HepG2 (cell line): ENCODE results near the gene SGK1. TPM values are rescaled to one million over a fixed set of nuclear protein-coding genes. Genes with fewer than 3 reads are reported as not detected.

ENCODE experiments used
- ARHGAP35 ChIP-seq: sonication (generic); formaldehyde crosslinking; IDR thresholded peaks from 2 replicates; pipeline ENCODE4 v1.9.0; 2022; ENCODE audit warnings: mild to moderate bottlenecking, inconsistent platforms, moderate library complexity, missing genetic modification reagents, borderline replicate concordance
- ESRRA ChIP-seq: sonication (generic); formaldehyde crosslinking; IDR thresholded peaks from 2 replicates; pipeline ENCODE4 v1.5.1; 2020; ENCODE audit warnings: mild to moderate bottlenecking, low read depth, missing genetic modification reagents
- FOXK1 ChIP-seq: sonication (generic); formaldehyde crosslinking; IDR thresholded peaks from 2 replicates; pipeline ENCODE4 v1.4.0; 2020; ENCODE audit warnings: low read depth, missing genetic modification reagents, borderline replicate concordance
- GATAD2A ChIP-seq: IDR thresholded peaks from 2 replicates; pipeline ENCODE4 v1.6.1; 2016
- IRF2 ChIP-seq: IDR thresholded peaks from 2 replicates; pipeline ENCODE4 v1.6.1; 2018; ENCODE audit warnings: missing genetic modification reagents, missing compliant biosample characterization
- ISX ChIP-seq: sonication (generic); formaldehyde crosslinking; conservative IDR thresholded peaks from 2 replicates; pipeline ENCODE4 v1.5.0; 2020; ENCODE audit warnings: missing genetic modification reagents
- MEIS2 ChIP-seq: sonication (generic); formaldehyde crosslinking; IDR thresholded peaks from 2 replicates; pipeline ENCODE4 v1.9.0; 2021; ENCODE audit warnings: mild to moderate bottlenecking, missing genetic modification reagents
- NFE2L2 ChIP-seq: fragments of 150-350 bp; IDR thresholded peaks from 2 replicates; pipeline ENCODE4 v1.6.1; 2014; ENCODE audit warnings: low read length
- NFRKB ChIP-seq: fragments of 450-650 bp; IDR thresholded peaks from 2 replicates; pipeline ENCODE4 v1.6.1; 2017
- RAD21 ChIP-seq: fragments of 450-650 bp; formaldehyde crosslinking; IDR thresholded peaks from 2 replicates; pipeline ENCODE4 v1.5.0; 2020; ENCODE audit warnings: mild to moderate bottlenecking
- RBM39 ChIP-seq: fragments of 200-400 bp; formaldehyde crosslinking; IDR thresholded peaks from one replicate; pipeline ENCODE4 v1.6.1; 2018; ENCODE audit warnings: antibody characterized with exemption, mild to moderate bottlenecking, low read depth, low read length; ENCODE audit not compliant: poor library complexity, severe bottlenecking
- RELA ChIP-seq: sonication (generic); formaldehyde crosslinking; IDR thresholded peaks from 2 replicates; pipeline ENCODE4 v1.4.0; 2020; ENCODE audit warnings: missing genetic modification reagents
- SOX6 ChIP-seq, 2 experiments: fragments of 450-650 bp in 1 of 2; sonication (generic) in 1 of 2; formaldehyde crosslinking in 1 of 2; IDR thresholded peaks; 2 replicates each; pipeline versions ENCODE4 v1.4.0 to v1.6.1; 2017 to 2020; ENCODE audit warnings: antibody characterized with exemption in 1 of 2, mild to moderate bottlenecking in 1 of 2, missing genetic modification reagents in 1 of 2
- STAT6 ChIP-seq: sonication (generic); formaldehyde crosslinking; IDR thresholded peaks from 2 replicates; pipeline ENCODE4 v1.4.0; 2020; ENCODE audit warnings: missing genetic modification reagents, mild to moderate bottlenecking, borderline replicate concordance
- TCF7 ChIP-seq: sonication (generic); IDR thresholded peaks from 2 replicates; pipeline ENCODE4 v1.6.1; 2016; ENCODE audit warnings: antibody characterized with exemption, low read depth
- ZNF143 ChIP-seq: sonication (generic); formaldehyde crosslinking; IDR thresholded peaks from 2 replicates; pipeline ENCODE4 v1.4.0; 2020; ENCODE audit warnings: missing genetic modification reagents
- ZNF225 ChIP-seq: sonication (generic); formaldehyde crosslinking; IDR thresholded peaks from 2 replicates; pipeline ENCODE4 v1.4.0; 2020; ENCODE audit warnings: mild to moderate bottlenecking, missing genetic modification reagents
- ZNF337 ChIP-seq: sonication (generic); formaldehyde crosslinking; IDR thresholded peaks from 2 replicates; pipeline ENCODE4 v1.5.1; 2020; ENCODE audit warnings: missing genetic modification reagents, low read depth, mild to moderate bottlenecking, borderline replicate concordance
- ZNF367 ChIP-seq: sonication (generic); formaldehyde crosslinking; IDR thresholded peaks from 2 replicates; pipeline ENCODE4 v1.4.0; 2020; ENCODE audit warnings: missing genetic modification reagents, borderline replicate concordance
- ZNF460 ChIP-seq: sonication (generic); formaldehyde crosslinking; IDR thresholded peaks from 2 replicates; pipeline ENCODE4 v1.5.1; 2020; ENCODE audit warnings: missing genetic modification reagents, mild to moderate bottlenecking, borderline replicate concordance
- ZNF556 ChIP-seq: sonication (generic); formaldehyde crosslinking; IDR thresholded peaks from 2 replicates; pipeline ENCODE4 v1.4.0; 2020; ENCODE audit warnings: mild to moderate bottlenecking, missing genetic modification reagents, borderline replicate concordance
- ZNF7 ChIP-seq: IDR thresholded peaks from 2 replicates; pipeline ENCODE4 v1.6.1; 2016; ENCODE audit warnings: missing biosample characterization, missing genetic modification reagents
- ZSCAN22 ChIP-seq: sonication (generic); formaldehyde crosslinking; IDR thresholded peaks from 2 replicates; pipeline ENCODE4 v1.4.0; 2020; ENCODE audit warnings: mild to moderate bottlenecking, missing genetic modification reagents
- polyA plus RNA-seq, 8 experiments: library from polyadenylated mRNA; depleted of rRNA in 3 of 8; stranded (reverse) in 7 of 8; unstranded in 1 of 8; fragments of >200 nt; fragmentation: Illumina TruSeq in 4 of 8; extraction: Trizol in 4 of 8; gene quantifications; 2 replicates each; pipeline versions ENCODE4 v1.2.1 to v1.2.3, GENCODE V29; 2011 to 2016; ENCODE audit warnings: low read depth in 4 of 8, missing spikeins in 1 of 8, mixed read lengths in 1 of 8; ENCODE audit not compliant: insufficient read depth in 1 of 8
- total RNA-seq, 5 experiments: library from RNA; depleted of rRNA; stranded (reverse); fragments of >200 nt; fragmentation: Illumina TruSeq; extraction: Trizol; gene quantifications; 2 replicates each; pipeline ENCODE4 v1.2.3, GENCODE V29; 2016; ENCODE audit warnings: low read depth in 1 of 5
- TF ChIP-seq, protein P1 (sequence below): sonication (generic); formaldehyde crosslinking; IDR thresholded peaks from 2 replicates; pipeline ENCODE4 v1.8.0; 2022; ENCODE audit warnings: missing genetic modification reagents, mild to moderate bottlenecking, moderate library complexity, borderline replicate concordance
- TF ChIP-seq, protein P2 (sequence below): sonication (generic); formaldehyde crosslinking; IDR thresholded peaks from 2 replicates; pipeline ENCODE4 v1.5.0; 2020; ENCODE audit warnings: missing genetic modification reagents

The SGK1 gene
- total and polyA plus RNA-seq, 2 of the 13 experiments (the other 11 are each of a cell fraction or from before 2014, with no cell fraction given) = 56.1 to 56.2 TPM

DNA sequence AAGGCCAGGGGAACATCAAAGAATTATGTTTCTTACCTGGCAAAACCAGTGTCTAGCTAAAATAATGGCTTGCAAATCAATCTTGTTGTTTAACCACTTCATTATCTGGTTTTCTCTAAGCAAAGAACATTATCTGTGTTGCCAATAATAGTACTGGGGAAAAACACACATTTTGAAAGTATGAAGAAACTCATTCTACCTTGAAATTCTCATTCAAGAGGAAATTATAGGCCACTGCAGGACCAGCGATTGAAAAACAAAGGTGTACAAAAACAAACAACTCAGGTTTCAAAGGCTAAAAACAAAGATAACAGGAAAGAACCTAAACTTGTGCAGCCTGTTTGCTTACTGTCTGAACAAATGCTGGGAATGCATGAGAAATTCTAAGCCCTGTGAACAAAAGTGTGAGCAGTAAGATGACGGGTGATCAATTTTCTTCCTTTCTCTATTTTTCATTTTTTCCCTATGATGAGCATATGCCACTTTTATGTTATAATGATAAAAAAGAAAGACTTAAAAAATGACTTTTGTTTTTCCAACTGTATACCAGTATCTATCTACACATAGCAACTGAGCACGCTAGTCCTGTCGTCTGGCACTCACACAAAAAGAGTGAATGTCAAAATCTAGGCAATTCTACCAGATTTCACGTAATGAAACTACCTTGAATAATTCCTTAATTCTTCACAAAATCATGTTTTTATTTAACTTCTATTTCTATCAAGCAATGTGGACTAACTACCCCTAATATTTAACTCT, 117.9 kb downstream of the SGK1 start (continued):
- no peak for TF ChIP-seq ISX
- TF ChIP-seq, protein P1, sequence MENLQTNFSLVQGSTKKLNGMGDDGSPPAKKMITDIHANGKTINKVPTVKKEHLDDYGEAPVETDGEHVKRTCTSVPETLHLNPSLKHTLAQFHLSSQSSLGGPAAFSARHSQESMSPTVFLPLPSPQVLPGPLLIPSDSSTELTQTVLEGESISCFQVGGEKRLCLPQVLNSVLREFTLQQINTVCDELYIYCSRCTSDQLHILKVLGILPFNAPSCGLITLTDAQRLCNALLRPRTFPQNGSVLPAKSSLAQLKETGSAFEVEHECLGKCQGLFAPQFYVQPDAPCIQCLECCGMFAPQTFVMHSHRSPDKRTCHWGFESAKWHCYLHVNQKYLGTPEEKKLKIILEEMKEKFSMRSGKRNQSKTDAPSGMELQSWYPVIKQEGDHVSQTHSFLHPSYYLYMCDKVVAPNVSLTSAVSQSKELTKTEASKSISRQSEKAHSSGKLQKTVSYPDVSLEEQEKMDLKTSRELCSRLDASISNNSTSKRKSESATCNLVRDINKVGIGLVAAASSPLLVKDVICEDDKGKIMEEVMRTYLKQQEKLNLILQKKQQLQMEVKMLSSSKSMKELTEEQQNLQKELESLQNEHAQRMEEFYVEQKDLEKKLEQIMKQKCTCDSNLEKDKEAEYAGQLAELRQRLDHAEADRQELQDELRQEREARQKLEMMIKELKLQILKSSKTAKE (CRISPR knock-in tag) = peak; percentile 88; the same call in 1 of the 2 replicates
- TF ChIP-seq ZNF556 (CRISPR knock-in tag) = peak; percentile 39; the same call in 1 of the 2 replicates
- TF ChIP-seq NFRKB = no peak
- TF ChIP-seq ZNF225 (CRISPR knock-in tag) = no peak
- TF ChIP-seq RBM39 = no peak
- no peak for TF ChIP-seq ZNF460 (CRISPR knock-in tag)
- TF ChIP-seq ZNF337 = peak; percentile 3; the same call in 1 of the 2 replicates
- TF ChIP-seq, protein P2, sequence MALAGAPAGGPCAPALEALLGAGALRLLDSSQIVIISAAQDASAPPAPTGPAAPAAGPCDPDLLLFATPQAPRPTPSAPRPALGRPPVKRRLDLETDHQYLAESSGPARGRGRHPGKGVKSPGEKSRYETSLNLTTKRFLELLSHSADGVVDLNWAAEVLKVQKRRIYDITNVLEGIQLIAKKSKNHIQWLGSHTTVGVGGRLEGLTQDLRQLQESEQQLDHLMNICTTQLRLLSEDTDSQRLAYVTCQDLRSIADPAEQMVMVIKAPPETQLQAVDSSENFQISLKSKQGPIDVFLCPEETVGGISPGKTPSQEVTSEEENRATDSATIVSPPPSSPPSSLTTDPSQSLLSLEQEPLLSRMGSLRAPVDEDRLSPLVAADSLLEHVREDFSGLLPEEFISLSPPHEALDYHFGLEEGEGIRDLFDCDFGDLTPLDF (CRISPR knock-in tag) = 0 out of 2 replicates have a peak, but pooled peaks have one; percentile 28
- TF ChIP-seq ZSCAN22 = no peak
- TF ChIP-seq TCF7 = peak; percentile 96
- peak; percentile 85 for TF ChIP-seq RELA
- peak; percentile 98 for TF ChIP-seq GATAD2A (CRISPR knock-in tag)
- peak; percentile 82; the same call in 1 of the 2 replicates for TF ChIP-seq MEIS2
- no peak for TF ChIP-seq ARHGAP35 (CRISPR knock-in tag)
- peak; percentile 97 for TF ChIP-seq FOXK1 (CRISPR knock-in tag)
- TF ChIP-seq NFE2L2 = no peak
- peak; percentile 18; the same call in 1 of the 2 replicates for TF ChIP-seq ZNF7 (CRISPR knock-in tag)
- TF ChIP-seq IRF2 (CRISPR knock-in tag) = peak; percentile 95
- no peak for TF ChIP-seq ZNF143 (CRISPR knock-in tag)
- no peak for TF ChIP-seq SOX6 (IDR thresholded peaks at IDR 0.05)
- TF ChIP-seq SOX6 (CRISPR knock-in tag; IDR thresholded peaks at IDR 0.05) = peak; percentile 99
- peak; percentile 21; the same call in 1 of the 2 replicates for TF ChIP-seq ESRRA (CRISPR knock-in tag)
- TF ChIP-seq ZNF367 = no peak
- peak; percentile 34; the same call in 1 of the 2 replicates for TF ChIP-seq STAT6 (CRISPR knock-in tag)
- TF ChIP-seq RAD21 (CRISPR knock-in tag) = 0 out of 2 replicates have a peak, but pooled peaks have one; percentile 11
